NCI-H187 (cell line): ENCODE data around the gene CAMKK1.
A peak's percentile ranks its signal among the peaks of the same experiment; 100 is the strongest.

Source experiments
- DNase-seq, 2 experiments: peaks; one replicate each; lab custom pipeline; 2025; lab: John Stamatoyannopoulos, UW

The CAMKK1 gene

GRCh38 chr17:3896108-3896967 is 3.5 kb upstream of the CAMKK1 start:
- DNase-seq = no peak

DNA sequence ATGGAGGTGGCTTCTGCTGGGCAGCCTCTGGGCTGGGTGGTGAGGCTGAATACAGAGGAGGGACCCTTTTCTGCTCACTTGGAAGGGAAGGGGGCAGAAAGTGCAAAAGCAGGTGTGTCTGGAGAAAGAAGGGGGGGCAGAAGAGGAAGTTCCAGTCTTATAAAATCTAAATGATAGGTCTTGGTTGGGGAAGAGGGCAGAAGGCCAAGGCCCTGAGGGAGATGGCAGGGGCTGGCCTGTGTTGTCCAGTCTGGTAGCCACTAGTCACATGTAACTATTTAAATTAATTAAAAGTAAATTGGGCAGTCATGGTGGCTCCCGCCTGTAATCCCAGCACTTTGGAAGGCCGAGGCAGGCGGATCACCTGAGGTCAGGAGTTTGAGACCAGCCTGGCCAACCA is 2.5 kb upstream of the CAMKK1 start:
- no peak for DNase-seq

- no peak for DNase-seq
These were observed 2.1 kb upstream of the CAMKK1 start for GRCh38 chr17:3894911-3895343.

DNA sequence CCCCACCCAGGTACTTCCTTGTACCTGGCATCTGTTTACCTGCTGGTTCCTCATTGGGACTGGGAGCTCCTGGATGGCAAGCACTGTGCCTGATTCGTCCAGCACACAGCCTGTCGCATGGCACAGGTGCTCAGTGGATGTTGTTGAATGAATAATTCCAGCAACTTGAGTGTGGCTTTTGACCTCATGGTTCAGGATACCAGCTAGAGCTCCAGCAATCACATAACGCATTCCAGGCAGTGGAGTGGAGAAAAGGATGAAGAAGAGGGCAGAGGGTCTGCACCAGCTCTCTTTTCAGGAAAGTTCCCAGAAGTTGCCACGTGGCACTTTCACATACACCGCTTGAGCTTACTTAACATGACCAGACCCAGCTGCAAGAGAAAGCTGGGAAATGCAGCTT is 1.3 kb upstream of the CAMKK1 start:
- DNase-seq = no peak

DNA sequence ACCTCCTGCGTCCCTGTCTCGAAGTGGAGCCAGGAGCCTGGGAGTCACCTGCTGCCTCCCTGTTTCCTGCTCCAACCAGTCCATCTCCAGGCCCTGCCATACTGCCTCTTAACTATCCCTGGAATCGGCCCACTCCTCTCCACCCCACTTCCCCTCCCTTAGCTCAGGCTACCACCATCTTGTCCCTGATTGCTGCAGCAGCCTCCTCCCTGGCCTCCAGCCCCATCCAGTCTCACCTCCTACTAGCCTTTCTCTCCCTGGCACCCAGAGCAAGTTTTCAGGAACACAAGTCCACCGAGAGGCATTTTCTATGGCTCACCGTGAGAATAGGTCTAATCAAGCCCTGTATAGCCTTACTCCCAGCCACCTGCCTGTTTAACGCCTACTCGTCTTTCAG is 865 bp upstream of the CAMKK1 start:
- DNase-seq = no peak

GRCh38 chr17:3892095-3892998 is 506 bp downstream of the CAMKK1 start:
- DNase-seq = no peak

DNA sequence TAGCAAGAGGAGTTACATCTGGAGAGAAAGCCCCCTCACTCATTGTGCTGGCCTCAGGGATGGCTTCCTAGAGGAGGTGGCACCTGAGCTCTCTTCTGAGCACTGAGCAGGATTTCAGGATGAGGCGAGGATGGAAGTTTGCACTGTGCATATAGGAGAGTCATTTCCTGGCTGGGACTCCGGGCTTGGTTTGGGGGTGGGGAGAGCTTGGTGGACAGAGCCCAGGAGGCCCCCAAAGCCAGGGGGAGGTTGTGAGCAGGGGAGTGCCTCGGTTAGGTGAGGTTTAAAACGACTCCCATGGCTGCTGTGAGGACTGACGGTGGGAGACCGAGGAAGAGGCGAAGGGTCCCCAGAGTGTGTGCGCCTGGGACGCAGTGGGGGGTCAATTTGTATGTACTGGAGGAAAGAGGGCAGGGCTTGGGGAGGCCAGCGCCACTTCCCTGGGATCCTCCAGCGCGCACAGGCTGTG is 1.2 kb downstream of the CAMKK1 start:
- no peak for DNase-seq

DNA sequence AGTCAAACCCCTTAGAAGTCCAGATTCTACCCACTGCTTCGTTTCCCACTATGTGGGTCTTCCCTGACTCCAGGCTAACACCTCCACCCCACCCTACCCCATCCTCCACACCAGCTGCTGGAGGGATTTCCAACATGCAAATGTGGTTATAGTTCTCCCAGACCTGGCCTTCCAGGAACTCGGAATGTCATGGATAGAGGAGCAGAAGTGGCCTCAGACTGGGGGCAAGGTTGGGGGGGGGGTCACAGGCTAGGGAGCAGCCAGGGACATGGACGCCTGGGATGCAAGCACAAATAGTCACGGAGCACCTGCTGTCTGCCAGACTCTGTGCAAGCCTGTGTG is 2.0 kb downstream of the CAMKK1 start:
- DNase-seq = no peak

DNA sequence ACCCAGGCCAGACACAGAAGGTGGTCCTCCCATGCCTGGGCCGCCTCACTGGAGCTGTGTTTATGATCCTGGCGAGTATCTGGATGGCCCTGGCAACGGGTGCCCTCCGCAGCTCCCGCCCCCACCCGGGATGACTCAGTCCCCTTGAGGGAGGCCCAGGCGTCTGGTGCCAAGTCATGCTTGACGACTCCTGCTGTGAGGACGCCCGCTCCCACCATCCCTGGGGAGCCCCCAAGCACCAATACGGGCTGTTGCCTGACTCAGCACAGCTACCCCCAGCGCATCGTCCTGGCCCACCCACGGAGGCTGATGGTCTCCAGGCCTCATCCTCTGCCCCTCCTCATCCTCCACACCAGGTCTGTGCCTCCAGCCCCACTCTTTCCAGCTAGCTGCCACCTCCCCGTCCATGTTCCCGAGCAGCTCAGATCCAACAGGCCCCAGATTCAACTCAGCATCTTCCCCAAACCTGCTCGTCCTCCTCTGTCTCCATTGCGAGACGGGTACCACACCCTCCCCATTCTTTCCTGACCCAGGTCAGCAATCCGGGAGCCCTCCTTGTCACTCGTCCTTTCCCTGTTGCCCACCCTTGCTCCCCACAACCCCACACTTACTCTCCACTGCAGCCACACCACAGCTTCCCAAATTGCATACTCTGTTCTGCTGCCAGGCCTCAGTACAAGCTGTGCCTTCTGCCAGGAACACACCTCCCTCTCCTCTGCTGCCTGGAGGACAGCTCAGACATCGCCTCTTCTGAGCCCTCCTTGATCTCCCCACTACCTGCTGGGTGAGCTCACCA is 2.6 kb downstream of the CAMKK1 start:
- no peak for DNase-seq

GRCh38 chr17:3889325-3890012 is 3.4 kb downstream of the CAMKK1 start:
- DNase-seq = no peak

DNA sequence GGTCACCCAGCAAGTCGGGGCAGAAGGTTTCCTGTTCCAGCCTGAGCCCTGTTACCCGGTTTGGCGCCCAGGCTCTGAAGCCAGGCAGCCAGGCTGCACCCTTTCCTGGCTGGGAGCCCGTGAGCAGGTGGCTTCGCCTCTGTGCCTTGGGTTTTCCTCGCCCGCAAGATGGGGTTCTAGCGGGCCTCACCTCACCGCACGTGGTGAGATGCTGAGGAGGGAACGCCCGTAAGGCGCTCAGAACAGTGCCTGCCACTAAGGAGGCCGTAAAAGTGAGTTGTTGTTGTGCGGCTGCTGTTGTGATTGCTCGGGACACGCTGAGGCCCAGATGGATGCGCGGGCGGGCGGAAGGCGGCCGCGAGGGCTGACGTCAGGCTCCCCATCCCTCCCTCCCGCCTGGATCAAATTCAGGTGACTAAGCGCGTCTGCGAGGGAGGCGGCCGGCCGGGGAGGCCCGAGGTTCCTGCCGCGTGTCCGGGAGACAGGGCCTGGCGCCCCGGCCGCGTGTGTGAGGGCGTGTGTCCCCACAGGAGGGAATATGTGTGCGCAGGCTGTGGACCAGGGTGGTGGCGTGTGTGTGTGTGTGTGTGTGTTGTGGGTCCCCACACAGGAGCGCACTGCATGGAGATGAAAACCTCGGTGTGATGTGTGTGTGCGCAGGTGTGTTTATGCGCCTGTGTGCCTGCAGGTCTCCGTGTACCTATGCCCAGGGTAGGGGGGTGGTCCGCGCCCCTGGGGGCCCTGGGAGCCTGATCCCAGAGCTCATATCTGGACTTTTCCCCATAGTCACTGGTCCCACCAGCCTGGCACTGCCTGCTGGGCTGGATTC is 4.3 kb downstream of the CAMKK1 start:
- peak; percentile 22 to 36 for DNase-seq

GRCh38 chr17:3887804-3888203 is 5.0 kb downstream of the CAMKK1 start:
- no peak for DNase-seq

GRCh38 chr17:3887394-3887793 is 5.5 kb downstream of the CAMKK1 start:
- no peak for DNase-seq

- no peak for DNase-seq
These were observed 6.1 kb downstream of the CAMKK1 start for GRCh38 chr17:3886776-3887175.

DNA sequence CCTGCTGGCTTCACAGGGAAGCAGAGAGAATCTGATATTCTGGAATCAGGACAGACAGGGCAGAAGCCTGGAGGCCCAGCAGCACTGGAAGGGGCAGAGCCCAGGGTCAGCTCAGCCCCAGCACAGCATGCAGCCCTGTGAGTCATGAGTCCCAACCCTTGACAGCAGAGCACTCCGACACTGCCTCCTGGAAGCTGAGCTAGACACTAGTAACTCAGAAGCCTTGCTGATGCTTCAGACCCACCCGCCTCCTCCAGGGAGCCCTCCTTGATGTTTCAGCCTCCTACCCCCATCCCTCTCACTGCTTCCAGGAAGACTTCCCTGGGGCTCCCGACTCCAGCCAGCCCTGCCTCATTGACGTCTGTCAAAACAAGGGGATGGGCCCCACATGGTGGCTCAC is 6.9 kb downstream of the CAMKK1 start:
- DNase-seq = no peak

DNA sequence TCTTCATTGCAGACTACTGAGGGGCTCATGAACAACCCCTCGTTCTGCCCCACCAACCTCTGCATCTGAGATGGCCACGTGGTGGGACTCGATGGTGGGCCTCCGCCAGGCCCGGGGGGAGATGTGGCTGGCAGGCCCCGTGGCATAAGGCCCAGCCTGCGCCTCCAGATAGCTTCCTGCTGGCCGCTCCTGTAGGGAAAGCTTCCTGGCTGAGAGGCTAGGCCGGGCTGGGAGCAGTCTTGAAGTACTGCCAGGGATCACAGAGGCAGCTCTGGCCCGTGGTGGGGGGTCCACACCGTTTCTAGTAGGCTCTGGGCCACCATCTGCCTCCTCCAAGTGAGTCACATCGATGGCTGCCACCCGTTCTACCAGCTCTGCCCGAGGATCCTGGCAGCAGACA is 7.6 kb downstream of the CAMKK1 start:
- no peak for DNase-seq

GRCh38 chr17:3884188-3884587 is 8.7 kb downstream of the CAMKK1 start:
- no peak for DNase-seq

- DNase-seq = no peak
These were observed 10.6 kb downstream of the CAMKK1 start for GRCh38 chr17:3882276-3882675.

DNA sequence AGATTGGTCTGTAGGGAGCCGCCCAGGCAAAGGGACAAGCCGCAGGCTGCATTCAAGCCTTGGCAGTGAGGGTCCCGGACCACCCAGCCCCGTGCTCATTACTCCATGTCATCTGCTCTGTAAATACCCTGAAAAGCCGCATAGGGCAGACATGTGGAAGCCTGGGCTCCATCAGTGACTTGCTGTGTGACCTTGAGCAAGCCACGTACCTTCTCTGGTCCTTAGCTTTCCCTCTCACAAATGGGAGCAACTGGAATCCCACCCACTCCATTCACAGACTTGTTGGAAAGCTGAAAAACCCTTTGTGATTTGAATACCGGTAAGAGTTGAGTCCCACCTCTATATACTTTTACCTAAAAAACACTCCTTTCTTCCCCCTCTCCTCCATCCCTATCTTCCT is 11.9 kb downstream of the CAMKK1 start:
- no peak for DNase-seq

DNA sequence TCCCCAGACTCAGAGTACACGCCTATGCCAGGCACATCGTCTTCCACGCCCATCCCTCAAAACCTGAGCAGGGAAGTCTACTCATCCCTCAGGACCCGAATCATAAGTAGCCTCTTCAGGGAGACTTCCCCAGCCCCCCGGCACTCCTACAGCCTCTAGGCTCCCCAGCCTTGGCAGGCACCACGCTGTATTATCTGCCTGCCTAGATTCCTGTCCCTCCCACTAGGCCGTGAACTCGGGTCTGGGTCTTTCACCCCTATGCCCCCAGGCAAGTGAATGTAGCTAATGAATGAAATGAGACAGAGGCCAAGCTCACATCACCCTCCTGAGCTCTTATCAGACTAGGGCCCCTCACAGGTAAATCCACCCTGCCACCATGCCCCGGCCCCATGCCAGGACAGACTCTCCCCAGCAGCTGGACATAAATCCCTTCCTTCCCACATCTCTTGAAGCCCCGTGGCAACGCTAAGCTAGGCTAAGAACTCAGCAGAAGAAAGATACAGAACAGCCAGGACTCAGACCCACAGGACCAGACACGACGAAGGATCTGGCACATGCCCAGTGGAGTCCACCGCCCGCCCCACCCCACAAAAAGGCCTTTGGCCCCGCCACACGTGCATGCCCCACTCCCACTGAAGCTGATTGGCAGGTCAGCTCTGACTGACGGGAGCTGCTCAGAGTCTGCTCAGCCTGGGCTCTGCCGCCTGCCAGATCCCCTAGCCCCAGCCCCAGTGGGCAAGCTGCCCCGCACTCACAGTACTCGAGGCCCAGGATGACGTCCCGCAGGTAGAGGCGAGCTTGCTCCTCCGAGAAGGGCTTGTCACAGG is 13.0 kb downstream of the CAMKK1 start:
- no peak for DNase-seq
